DMS 273 (cell line): ENCODE results near the gene KYNU.
A peak's percentile ranks its signal among the peaks of the same experiment; 100 is the strongest.
"Not testable (repeated sequence)": the region's sequence is repeated elsewhere in the genome, so short reads cannot be mapped to it uniquely, and the experiment has no call there.

Experiments
- DNase-seq: peaks from one replicate; lab custom pipeline; 2025; ENCODE audit not compliant: unreplicated experiment; lab: John Stamatoyannopoulos, UW

The KYNU gene

DNA sequence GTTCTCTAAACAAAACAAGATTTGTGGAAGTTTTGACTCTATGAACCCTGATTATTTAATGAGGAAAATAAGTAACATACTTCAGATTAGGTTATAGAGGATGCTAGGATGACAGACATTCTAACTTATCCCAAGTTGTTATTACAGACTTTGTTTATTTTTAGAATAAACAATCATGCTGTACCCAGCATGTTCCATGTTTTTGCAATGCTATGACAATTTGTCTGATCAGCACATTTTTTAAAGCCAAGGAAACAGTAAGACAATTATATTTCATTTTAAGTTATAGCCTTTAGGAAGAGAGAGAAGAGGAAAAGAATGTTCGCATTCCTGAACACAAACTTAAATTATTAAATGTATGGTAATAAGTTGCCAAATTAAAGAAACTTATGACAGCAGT lies 119.8 kb downstream of the KYNU start:
- no peak for DNase-seq

- DNase-seq = no peak
Observed at GRCh38 chr2:143000599-143000998, 123.1 kb downstream of the KYNU start.

DNA sequence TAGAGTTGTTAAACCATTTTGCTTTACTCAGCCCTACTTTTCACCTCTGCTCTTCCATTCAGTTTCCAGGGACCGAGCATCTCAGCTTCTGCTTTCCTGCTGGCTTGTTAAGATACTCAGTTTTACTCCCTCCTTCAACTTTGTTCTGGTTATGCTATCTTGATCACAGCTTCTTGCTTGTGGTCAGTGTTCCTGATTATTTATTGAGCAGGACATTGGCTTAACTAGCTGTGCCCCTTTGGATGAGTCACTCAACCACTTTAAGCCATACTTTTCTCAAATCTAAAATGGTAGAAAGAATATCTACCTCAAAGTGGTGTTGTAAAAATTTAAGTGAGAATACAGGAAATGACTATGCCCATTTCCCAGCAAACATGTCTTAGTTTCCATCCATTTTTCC lies 124.0 kb downstream of the KYNU start:
- DNase-seq = no peak

DNA sequence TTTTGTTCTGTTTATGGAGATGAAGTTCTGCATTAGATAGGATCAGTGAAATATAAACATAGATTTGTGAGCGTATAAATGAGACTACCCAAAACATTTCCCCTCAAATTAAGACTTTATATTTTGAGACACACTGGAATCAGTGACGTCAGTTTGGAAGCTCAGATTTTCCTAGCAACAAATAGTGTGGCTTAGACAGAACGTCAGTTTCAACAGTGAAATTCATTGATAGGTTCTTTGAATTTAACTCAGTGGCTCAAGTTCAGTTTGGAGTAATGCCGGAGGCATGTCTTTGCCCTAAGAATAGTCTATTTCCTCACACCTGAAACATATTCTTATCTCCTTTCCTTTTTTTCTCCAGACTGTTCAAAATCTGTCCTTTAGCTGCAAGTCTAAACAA lies 138.2 kb downstream of the KYNU start:
- no peak for DNase-seq

GRCh38 chr2:143026411-143027054 lies 149.1 kb downstream of the KYNU start:
- no peak for DNase-seq

GRCh38 chr2:143029141-143029540 lies 151.7 kb downstream of the KYNU start:
- no peak for DNase-seq

GRCh38 chr2:143030127-143030526 lies 152.7 kb downstream of the KYNU start:
- DNase-seq = no peak

DNA sequence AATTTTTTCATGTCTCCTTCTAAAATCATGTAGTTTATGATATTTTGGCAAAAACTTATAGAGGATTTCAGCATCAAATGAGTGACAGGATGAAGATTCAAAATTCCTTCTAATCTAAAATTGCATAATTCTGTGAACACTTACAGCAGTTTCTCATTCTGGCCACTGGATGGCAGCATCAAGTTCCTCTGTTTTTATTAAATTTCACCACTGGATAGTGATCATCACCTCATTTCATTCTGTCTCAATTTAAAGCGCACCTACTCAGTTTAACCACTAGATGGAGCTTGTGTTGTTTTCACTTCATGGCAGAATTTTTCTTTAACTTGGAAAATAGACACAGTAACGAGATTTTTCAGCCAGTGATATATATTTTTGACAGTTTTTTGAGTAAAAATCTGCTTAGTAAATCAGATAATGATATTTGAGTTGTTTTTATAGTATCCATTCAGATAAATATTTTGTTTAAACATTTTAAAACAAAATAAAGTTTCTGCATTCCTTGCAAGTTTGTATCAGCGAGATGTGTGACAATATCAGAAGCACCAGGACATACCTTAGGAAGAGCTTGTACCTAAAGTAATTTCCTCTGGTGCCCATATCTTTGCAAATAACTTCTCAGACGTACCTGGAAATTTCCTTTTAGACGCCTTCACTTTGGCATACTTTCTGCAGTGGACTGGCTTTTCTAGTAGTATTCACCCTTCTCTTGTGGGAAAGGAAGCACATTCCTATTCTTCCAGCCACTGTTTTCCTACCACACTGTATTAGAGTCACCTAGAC lies 157.0 kb downstream of the KYNU start:
- peak; percentile 88 for DNase-seq

GRCh38 chr2:143051465-143051864 lies 174.0 kb downstream of the KYNU start:
- no peak for DNase-seq

GRCh38 chr2:143053437-143053836 lies 176.0 kb downstream of the KYNU start:
- DNase-seq = not testable (repeated sequence)

GRCh38 chr2:143056550-143056949 lies 179.1 kb downstream of the KYNU start:
- DNase-seq = no peak

- no peak for DNase-seq
Observed at GRCh38 chr2:143058851-143059250, 181.4 kb downstream of the KYNU start.

DNA sequence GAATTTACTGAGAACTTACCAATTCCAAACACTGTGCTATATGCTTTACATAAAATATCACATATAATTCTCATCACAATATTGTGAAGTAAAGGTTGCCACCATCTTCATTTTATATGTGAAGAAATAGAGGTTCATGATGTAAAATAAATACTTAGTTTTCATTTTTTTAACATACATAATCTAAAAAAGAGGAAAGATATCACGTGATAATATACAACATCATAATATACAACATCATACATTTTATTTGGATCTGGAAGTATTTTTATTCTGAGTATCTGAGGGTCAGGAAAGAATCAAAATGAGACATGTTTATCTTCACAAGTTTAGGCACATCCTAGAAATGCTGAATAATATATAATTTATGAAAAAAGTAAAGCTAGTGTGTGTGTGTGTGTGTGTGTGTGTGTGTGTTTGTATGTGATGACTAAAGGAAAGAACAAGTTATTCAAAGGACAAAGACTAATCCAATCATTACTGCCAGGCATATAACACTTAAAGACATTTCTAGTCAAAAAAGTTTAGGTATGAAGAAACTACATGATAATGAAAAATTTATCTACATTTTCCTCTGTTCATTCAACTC lies 186.2 kb downstream of the KYNU start:
- no peak for DNase-seq

DNA sequence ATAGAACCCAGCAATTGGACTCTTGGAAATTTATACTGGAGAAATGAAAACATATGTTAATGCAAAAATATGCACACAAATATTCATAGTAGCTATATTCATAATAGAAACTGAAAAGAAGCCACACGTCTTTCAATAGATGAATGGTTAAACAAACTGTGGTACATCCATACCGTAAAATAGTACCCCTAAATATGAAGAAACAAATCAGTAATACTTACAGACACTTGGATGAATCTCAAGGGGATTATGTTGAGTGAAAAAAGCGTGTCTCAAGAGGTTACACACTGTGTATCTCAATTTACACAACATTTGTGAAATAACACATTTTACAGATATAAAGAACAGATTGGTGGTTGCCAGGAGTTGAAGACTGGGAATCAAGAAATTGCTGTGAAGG lies 190.6 kb downstream of the KYNU start:
- no peak for DNase-seq

DNA sequence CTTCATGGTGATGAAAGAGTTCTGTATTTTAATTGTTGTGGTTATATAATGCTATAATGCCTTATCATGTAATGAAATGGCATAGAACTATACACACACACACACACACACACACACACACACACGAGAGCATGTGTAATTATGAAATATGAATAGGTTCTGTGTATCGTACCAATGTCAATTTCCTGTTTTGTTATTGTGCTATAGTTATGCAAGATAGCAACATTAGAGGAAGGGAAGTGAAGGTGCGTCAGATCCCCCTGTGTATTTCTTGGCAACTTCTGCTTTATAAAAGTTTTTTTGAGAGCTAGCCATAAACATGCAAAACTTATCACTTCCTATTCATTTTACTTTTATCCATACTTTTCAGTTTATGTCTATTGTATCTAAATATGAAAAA lies 191.0 kb downstream of the KYNU start:
- no peak for DNase-seq

GRCh38 chr2:143070704-143071103 lies 193.2 kb downstream of the KYNU start:
- DNase-seq = no peak

DNA sequence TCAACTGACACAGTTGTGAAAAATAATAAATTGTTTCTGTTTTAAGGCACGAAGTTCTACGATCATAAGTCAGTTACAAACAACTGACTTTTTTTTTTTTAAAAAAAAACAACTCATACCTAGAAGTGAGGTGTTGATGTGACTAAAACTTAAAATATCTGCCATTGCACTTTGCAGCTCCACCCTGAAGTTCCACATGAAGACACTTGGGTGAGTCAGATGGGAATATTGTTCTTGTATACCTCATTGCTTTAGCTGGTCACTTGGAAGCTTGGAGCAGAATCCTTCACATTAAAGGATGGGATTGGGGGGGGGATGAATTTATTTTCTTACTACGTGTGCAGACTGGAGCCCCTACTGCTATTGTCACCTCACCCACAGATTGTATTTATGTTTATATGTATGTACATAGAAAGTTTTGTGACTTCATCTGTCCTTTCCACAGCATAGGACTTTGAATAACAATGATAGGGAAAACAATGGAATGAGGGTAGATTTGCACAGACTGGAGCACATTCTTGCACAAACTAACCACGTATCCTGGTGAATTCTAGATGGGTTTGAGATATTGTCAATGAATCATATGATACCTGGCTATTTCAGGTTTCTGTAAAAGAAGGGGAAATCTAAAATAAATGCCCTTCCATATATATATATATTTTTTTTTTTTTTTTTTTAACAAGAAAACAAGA lies 193.9 kb downstream of the KYNU start:
- no peak for DNase-seq

- not testable (repeated sequence) for DNase-seq
Observed at GRCh38 chr2:143074913-143075312, 197.4 kb downstream of the KYNU start.

DNA sequence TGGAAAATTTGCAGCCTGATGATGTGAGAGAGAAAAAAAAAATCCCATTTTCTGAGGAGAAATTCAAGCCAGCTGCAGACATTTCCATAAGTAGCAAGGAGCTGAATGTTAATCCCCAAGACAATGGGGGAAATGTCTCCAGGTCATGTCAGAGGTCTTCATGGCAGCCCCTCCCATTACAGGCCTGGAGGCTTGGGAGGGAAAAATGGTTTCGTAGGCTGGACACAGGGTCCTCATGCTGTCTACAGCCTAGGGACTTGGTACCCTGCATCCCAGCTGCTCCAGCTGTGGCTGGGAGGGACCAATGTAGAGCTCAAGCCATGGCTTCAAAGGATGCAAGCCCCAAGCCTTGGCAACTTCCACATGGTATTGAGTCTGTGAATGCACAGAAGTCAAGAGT lies 198.2 kb downstream of the KYNU start:
- no peak for DNase-seq

- DNase-seq = no peak
Observed at GRCh38 chr2:143078104-143078503, 200.6 kb downstream of the KYNU start.

DNA sequence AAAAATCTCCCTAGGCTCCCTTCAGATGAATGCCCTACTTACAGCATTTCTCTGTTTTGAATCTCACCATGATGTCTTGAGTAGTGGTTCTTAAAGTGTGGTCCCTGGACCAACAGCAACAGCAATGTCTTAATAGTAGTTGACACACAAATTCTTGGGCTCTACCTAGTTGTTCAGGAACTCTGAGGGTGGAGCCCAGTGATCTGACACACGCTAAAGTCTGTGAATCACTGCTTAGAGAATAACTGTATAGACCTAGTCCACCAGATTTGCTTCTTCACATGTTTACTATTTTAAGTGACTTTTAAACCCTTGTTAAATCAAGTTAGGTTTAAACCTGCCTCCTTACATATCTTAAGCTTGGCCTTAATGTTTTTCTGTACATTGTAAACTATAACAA lies 204.2 kb downstream of the KYNU start:
- DNase-seq = no peak

DNA sequence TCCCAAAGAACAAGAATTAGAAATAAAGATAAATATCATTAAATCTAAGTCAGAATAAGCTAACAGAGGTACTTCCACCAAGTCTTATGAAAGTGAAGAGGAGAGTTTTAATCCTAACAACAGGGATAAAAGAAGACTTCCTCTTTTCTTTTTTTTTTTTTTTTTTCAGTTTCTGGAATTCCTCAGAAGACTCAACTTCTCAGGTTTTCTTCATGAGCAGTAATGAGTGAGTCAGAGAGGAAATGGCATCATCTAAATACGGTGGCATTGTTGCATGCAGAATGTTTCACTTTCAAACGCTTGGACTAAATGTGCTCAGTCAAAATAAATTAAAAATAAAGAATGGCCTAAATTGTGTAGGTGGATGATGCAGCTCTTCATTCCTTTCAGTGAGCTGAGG lies 206.2 kb downstream of the KYNU start:
- DNase-seq = no peak
